Left lobe of liver (tissue), 2 donors: ENCODE measurements around the gene PIGQ. TPM values are rescaled to one million over a fixed set of nuclear protein-coding genes. Genes with fewer than 3 reads are reported as not detected.

Experiments used
- ATAC-seq: fragments of 200-7000 bp; cut with Tn5 transposase; one replicate; pipeline ENCODE4 v1.9.1; 2020; ENCODE audit warnings: mild to moderate bottlenecking, moderate library complexity
- DNase-seq: peaks from one replicate; pipeline ENCODE4 v3.0.0-alpha.2; 2020; ENCODE audit warnings: low spot score
- total RNA-seq: library from RNA; stranded (reverse); gene quantifications from one replicate; pipeline ENCODE4 v1.2.1, GENCODE V29; 2021
- donor health status: DM: no; HTN: no; CAD: no; lungs with moderate emphysema.
- donor health status: DM: no; HTN: yes; CAD: no.

Gene PIGQ
- 42.1 TPM for total RNA-seq

DNA sequence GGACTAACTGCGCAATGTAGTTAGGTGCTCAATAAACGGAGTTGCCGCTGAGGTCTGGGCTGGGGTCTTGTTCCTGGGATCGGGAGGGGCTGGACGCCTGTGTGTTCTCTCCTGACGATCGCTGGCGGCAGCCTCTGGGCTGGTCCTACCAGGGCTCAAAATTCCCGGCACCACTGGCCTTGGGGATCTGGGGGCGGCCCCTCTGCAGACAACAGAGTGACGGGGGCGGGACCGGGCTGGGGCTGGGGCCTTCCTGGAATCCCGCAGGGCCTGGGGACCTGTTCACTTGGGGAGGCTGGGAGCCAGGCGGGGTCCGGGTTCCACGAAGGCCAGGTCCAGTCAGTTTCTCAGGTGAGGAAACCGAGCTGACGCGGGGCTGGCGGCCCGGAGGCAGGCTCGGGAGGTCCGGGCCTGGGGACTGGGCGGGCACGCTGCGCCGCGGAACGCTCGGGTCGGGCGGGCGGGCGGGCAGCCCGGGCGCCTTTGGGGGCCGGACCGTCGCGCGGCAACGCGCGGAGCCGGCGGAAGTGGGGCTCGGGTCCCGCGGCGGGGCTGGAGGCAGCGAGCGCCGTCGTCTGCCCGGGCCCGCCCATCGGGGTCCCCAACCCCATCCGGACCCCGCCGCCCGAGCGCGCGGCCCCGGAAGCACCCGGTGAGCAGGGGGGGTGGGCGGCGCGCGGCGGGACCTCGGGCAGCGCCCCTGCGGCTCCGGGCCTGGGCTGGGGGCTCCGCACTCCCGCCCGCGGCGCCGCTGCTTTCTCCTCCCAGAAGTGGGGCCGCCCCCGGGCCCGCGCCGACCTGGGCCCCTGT is at the start of gene PIGQ:
PIGQ (plus strand) TSS at position 524 of the 810 bp plus-strand sequence. CDS start 4,107 bp downstream, outside the sequence.
- peak; percentile 65 for DNase-seq

DNA sequence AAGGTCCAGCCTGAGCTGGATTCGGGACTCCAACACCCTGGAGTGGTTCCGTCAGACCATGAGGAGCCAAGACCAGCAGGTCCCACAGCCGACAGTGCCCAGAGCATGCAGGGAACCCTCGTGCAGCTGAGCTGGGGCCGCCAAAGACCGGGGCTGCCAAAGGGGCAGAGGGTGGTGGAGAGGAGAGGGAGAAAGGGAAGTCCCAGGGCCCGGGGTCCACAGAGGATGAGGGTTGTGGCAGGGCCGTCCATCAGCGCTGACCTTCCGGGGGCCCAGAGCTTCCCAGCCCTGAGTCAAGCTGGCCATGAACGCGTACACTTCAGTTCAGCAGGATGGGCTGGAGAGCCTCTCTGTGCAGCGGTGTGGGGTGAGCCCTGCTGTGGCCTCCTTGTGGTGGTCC is 48.9 kb upstream of the PIGQ start:
- ATAC-seq (no peak), DNase-seq (no peak)

More for the DNA sequence above, at the start of gene PIGQ:
- peak; percentile 69 for ATAC-seq

DNA sequence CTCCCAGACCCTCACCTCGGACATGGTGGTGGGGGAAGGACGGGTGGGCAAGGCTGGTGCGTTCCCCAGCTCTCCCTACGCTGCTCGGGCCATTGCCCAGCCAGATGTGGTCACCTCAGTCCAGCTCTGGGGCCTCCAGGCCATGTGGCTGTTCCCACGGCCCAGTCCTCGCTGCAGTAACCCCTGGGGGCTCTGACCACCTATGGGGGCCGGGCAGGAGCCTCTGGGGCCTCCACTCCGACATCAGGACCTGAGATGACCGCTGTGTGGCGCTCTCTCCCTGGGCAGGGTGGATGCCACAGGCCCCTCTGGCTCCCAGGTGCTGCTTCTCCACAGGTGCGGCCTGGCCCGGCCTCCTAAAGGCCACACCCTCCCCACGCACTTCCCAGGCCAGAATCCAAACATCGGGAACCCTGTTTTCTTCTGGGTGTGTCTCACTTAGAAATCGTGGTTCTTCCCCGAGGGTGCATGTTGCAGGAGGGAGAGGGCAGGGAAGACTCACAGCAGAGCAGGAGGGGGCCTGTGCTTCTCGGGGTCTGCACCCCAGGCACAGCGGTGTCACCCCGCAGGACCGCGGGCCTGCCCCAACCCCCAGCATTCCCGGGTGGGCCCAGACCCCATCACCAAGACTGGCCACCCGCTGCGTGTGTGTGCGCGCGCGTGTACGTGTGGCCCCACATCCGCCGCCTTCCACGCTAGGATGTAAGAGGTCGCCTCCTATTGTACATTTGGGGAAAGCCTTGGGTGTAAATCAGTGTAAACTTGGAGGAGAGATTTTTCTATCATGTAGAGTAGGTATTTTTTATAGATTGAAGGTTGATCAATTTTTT is 48.2 kb upstream of the PIGQ start:
- ATAC-seq: no peak
- no peak for DNase-seq

DNA sequence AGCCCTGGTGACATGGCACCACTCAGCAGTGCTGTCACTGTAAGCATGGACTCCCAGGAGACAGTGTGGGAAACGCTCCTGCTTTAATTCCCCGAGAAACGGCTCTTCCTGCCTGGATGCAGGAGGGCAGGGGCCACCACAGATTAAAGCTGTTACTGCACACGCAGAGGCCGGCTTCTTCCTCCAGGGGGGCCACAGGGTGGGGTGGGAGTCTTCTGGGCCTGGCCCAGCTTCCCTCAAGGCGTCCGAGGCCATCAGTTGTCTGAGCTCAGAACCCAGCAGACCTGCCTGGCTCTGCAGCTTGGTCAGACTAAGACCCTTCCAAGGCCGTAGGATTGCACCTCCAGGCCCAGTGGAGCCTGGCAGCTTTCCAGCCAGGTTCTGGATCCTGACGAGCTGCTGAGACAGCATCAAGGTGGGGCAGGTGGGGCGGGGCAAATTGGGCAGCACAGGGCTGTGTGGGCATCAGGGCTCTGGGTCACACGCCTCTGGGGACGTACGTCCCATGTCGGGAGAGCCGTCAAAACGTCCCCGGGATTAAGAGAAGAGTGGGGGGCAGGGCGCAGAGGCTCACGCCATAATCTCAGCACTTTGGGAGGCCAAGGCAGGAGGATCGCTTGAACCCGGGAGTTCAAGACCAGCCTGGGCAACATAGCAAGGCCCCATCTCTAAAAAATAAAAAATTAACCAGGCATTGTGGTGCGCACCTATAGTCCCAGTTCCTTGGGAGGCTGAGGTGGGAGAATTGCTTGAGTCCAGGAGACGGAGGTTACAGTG is 47.3 kb upstream of the PIGQ start:
- DNase-seq (no peak), ATAC-seq (no peak)

DNA sequence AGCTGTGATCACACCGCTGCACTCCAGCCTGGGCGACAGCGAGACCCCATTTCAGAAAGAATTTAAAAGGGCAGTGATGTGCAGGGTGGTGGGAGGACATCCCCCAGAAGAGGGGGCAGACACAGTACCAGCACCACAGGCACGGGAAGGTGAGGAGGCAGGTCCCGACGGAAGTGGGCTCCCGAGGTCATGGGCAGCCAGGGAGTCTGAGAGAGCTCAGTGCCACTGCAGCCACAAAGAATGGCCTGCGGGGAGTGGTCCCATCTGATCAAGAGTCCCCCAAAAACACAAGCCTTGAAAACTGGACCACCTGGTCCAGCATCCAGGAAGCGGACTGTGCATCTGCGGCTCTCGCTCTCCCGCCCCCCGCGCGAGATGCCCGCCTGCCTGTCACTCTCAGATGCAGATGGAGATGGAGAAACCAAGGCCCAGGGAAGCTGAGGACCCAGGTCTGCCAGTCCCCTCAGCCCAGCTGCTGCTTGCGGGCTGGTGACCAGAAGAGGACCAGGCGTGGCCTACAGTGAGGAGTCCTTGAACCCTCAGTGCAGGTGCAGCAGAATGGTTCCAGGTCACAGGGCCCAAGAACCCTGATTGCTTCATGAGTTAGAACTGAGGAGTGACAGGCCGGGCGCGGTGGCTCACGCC is 46.5 kb upstream of the PIGQ start:
- ATAC-seq (no peak), DNase-seq (no peak)

DNA sequence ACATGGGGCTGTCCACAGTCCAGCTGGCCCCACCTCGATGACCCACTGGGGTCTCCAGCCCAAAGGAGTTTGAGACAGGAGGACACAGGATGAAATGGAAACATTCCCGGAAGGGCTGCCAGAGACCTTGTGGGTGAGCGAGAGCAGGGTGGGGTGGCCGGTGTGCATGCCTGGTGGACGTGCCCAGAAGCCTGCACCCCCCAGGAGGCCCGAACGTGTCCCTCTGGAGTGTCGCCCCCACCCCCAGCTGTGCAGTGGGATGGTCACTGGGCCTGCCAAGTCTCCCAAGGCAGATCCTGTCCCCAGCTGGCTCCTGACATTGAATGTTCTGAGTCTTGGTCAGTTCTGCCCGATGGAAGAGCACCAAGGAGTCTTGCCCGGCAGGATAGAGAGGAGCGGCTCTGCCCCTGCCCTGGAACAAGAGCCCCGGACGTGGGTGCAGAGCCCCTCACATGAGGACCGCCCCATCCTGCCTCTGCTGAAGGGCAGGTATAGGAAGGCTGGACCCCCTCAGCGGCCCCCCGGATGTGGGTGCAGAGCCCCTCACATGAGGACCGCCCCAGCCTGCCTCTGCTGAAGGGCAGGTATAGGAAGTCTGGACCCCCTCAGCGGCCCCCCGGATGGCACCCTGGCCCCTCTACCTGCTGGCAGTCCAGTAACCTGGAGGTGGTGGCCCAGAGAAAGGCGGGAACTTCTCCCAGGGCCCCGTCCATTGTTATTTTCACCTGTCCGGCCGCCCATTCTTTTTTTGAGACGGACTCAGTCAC is 45.3 kb upstream of the PIGQ start:
- no peak for DNase-seq

DNA sequence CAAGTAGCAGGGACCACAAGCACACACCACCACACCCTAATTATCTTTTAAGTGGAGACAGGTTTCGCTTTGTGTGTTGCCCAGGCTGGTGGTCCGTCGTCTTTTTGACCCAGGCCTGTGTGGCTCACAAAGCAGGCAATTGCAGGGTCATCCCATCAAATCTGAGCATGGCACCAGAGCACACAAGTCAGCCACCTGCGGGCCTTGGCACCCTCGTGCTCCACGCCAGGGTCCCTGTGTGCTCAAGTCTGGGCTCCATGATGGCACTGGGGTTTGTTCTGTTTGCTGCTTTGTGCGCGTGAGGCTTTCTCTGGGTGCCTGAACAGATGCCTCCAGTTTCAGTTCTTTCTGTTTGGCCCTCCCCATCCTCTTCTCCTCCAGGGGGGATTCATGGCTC is 44.6 kb upstream of the PIGQ start:
- no peak for ATAC-seq
- DNase-seq: no peak

More for the DNA sequence above, 45.3 kb upstream of the PIGQ start:
- ATAC-seq: no peak

DNA sequence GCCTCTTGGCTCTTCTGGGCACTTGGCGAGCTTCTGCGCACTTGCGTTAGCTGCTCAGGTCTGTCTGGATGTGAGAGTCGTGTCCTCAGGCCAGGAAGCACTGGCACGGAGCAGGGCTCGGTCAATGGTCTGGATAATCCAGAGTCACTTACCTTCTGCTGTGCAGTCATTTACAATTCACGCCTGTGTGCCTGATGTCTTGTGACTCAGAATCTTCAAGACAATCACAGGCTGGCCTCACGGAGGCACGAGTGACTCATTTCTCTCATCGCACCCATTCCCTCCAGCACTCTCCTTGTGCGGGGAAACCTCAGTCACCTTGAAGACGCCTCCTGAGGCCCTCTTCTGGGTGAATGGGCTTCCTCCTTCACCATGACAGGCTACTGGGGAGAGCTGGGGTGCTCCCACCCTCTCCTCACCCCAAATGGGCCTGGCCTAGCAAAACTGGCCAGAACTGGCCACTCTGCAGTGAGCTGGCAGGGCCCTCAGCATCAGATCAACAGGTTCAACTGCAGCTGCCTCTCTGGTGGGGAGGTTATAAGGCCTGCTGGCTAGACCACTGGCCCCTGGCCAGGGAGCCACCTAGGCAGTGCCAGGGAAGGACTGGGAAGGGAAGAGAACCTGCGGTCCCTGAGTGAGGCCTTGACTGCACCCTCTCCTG is 44.1 kb upstream of the PIGQ start:
- DNase-seq (no peak), ATAC-seq (no peak)

DNA sequence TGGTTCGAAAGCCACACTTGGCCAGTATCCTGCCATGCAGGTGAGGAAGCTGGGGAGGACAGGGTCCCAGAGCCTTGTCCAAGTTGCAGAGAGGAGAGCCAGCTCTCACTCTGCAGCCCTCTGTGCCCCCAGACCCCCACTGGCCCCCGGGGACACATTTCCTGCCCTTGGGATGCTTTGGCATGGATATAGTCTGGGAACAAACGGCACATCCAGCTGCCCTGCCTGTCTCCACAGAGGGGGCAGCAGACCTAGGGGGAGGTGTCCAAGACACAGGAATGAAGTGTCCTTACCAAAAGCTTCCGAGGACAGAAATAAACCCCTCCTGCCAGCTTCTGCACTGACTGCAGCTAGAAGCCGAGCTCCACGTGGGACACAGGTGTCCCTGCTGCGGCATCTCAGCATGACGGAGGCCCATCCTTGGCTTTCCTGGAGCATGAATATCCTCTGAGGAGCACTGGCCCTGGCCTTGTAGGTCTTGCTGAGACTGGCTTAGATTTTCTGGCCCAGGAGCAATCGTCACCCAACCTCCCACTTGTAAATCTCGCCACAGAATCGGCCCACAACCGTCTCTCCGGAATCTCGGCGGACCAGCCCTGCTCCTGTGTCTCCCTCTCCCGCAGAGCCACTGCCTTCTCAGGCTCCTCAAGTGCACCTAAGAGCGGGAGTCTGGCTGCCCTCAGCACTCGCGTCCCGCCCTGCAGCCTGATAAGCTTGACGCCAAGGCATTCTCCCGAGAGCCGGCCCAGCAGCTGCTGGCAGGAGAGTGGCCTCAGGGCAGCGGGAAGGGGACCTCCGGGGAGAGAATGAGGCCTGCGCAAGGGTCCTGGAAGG is 43.4 kb upstream of the PIGQ start:
- no peak for DNase-seq
- peak; percentile 7 for ATAC-seq

DNA sequence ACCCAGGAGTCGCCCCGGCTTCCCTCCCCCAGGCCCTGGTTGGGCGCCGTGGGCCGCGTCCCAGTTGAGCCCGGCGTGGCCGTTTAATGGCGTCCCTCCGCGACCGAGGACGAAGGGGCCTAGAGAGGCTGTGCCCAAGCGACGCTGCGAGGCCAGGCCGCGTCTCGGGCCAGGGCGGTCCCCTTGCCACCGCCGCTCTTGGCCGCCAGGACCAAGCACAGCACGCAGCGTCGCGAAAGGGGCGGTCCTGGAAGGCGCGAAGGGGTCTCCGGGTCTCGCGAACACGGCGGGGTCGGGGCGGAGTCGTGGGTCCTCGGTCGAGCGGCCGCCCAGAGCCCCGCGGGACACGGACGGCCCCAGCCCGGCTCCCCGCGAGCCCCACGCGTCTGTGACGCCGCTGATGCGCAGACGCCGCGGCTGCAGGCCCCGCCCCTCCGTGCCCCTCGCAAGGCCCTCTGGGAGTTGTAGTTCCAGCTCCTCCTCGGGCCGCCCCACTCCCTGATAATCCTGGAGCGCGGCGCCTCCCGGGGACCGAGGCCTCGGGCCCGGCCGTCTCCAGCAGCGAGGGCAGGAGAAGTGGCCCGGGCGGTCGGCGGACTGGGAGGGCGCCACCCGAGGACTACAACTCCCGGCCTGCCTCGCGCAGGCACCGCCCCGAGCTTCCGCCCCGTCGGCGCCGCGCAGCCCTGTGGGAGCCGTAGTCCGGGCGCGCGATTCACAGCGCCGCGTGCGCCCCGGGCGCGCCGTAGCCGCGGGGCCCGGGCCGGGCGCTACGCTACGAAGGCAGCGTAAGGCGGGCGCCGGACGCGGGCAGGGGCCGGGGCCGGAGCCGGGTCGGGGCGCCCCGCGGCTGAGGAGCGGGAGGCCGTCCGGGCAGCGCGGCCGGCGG is 42.5 kb upstream of the PIGQ start, which contains the start of gene CAPN15:
CAPN15 (plus strand) TSS at position 698 of the 889 bp plus-strand sequence. CDS start 19,127 bp downstream, outside the sequence.
- peak; percentile 90 for DNase-seq

DNA sequence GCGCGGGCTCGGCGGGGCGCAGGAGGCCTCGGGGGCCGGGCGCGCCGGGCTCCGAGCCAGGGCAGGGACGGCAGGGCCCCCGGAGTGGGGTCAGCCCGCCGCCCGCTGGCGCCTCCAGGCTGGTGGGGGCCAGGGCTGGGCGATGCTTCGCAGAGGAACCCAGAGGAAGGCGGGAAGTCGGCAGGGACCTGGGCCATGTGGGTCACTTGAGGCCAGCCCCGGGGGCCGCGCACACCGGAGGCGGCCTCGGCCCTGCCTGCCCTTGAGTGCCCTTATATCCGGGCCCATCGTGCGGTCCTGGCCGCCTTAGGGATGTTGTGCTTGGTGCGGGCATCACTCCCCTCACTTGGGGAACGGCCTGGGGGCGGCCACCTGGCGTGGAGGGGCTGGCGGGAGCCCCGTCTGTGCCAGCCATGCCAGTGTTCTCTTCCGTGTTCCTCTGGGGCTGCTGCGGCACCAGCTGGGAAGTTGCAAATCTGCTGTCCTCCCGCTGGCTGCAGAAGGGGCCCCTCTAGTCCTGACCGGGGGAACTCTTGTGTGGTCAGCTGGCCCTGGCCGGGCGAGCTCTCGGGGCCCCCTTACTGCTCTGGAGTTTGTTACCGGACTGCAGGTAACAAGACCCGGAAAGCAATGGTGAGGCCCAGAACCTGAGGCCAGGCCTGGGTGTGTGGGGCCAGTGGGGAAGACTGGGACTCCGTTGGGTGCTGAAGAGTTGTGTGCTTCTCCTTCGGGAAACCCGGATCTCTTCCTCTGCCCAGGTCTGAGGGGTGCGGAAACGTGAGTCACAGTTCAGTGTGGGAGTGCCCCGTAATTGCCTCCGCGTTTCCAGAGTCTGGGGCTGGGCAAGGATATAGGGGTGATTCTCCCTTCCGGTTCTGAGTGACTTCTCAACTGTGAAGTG is 41.4 kb upstream of the PIGQ start:
- peak; percentile 1 for ATAC-seq
- no peak for DNase-seq

More for the DNA sequence above, 42.5 kb upstream of the PIGQ start, which contains the start of gene CAPN15:
- ATAC-seq: peak; percentile 83

DNA sequence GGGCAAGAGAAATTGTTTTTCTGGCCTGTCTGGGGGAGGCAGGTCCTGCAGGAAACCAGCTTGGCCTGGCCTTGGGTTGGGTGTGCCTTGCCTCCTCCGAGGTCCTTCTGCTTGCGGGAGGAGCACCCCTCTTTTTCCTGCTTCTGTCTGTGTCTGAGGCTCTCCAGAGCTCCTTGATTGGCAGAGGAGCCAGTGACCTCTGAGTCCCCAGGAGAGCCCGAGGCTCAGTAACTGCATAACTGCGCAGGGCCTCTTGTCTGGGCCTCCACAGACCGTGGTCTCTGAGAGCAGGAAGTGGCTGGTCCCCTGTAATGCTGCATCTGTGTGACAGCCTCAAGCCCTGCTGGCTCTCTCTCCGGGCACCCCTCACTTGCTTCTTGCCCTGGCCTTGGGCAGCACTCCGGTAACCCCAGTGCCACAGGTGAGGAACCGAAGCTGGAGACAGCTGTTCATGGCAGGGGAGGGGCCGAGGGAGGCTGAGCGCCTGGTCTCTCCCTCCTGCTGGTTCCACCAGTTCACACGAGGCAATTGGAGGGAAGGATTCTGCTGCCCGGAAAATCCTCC is 40.7 kb upstream of the PIGQ start:
- ATAC-seq (no peak), DNase-seq (no peak)

DNA sequence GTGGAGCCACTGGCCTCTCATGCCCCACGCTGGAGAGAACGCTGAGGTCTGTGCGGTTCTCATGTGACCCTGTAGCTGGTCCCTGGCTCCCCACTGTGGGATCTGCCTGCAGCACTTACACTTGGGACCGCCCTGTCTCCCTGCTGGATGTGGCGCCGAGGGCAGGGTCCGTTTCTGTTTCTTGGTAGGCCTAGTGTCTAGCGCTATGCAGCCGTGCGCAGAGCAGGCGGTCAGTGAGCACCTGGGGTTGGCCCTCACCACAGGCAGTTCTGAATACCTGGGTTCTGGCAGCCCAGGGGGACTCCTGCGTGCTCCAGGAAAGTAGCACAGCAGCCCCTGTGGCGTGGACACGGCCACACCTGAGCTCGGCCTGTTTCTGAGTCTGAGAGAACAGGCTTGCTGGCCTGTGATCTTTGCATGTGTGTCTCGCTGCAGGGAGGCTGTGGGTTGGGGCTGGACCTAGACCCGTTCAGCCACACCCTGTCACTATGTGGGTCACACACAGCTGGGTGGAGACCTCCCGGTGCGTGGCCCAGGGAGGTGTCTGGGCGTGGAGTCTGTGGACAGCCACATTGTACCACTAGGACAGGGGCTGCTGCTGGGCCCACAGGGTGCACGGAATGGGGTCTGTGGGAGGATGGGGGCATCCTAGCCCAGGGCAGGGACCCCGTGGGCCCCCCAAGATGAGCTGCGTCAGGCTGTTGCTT is 39.5 kb upstream of the PIGQ start:
- ATAC-seq: no peak
- DNase-seq: no peak

DNA sequence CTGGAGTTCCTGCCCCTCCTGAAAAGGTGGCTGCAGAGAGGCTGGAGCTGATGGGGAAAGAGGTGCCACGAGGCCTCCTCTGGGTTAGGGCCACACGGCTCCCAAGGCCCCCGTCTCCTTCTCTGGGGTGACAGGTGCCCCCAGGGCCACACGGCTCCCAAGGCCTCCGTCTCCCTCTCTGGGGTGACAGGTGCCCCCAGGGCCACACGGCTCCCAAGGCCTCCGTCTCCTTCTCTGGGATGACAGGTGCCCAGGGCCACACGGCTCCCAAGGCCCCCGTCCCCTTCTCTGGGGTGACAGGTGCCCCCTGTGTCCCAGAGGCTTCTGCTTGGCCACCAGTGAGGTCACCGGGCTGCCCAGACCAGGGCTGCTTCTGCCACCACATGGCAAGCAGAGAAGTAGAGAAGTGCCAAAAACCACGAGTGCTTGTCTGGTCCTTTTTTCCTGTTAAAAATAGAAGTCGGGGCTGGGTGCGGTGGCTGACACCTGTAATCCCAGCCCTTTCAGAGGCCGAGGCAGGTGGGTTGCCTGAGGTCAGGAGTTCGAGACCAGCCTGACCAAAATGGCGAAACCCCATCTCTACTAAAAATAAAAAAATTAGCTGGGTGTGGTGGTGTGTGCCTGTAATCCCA is 38.2 kb upstream of the PIGQ start:
- DNase-seq (no peak), ATAC-seq (no peak)
